ENCODE results near the gene BIRC3.

DNA sequence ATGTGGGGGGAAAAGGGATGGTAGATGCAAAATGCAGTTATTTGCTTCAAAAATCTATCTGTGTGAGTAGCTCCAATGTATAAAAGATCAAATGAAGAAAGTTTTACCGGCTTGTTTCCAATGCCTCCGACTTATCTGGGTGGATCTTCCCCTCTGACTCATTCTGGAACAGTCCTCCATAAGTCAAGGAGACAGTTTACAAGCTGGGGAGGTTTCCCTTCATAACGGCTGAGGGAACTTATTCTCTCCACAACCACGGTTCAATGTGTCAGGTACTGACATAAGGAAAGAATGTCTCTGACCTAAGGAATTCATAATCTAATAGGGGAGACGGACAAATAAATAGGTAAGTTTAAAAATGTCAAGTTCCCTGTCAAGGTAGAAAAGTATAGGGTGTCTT lies 49.7 kb upstream of the BIRC3 start:
- TF ChIP-seq, protein P1, sequence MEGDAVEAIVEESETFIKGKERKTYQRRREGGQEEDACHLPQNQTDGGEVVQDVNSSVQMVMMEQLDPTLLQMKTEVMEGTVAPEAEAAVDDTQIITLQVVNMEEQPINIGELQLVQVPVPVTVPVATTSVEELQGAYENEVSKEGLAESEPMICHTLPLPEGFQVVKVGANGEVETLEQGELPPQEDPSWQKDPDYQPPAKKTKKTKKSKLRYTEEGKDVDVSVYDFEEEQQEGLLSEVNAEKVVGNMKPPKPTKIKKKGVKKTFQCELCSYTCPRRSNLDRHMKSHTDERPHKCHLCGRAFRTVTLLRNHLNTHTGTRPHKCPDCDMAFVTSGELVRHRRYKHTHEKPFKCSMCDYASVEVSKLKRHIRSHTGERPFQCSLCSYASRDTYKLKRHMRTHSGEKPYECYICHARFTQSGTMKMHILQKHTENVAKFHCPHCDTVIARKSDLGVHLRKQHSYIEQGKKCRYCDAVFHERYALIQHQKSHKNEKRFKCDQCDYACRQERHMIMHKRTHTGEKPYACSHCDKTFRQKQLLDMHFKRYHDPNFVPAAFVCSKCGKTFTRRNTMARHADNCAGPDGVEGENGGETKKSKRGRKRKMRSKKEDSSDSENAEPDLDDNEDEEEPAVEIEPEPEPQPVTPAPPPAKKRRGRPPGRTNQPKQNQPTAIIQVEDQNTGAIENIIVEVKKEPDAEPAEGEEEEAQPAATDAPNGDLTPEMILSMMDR (IDR thresholded peaks at IDR 0.05), result no peak
- TF ChIP-seq POLR2A (IDR thresholded peaks at IDR 0.05), result no peak

All from right lobe of liver (tissue), 4 donors.